Effector CD8-positive, alpha-beta T cell (primary cell): ENCODE results near the gene S100A5.

Experiments used
- DNase-seq: peaks from one replicate; lab custom pipeline; 2025; lab: John Stamatoyannopoulos, UW

S100A5 gene

DNA sequence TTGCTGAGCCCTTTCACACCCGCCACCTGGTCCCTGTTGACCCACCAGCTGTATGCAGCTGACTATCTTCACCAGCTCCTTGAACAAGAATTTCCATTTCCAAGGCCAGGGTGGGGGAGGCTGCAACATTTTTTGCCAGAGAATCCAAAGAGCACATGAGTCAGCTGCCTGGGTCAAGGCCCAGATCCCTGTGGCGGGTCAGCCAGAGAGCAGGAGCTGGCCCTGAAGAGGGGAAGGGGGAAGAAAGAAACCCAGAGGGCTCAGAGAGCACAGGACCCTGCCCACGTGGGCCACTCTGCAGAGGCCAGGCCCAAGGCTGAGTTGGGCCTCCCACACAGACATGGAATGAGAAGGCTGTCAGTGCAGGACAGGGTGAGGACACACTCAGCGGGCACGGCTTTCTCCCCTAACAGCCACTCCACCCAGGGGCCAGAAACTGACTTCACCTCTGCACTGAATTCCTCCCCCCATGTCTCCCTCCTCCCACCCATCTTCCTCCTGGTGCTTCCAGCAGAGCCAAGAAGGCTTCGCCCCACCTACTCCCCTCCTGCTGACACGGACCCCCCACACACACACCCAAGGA lies 33.8 kb downstream of the S100A5 start:
- DNase-seq = no peak

DNA sequence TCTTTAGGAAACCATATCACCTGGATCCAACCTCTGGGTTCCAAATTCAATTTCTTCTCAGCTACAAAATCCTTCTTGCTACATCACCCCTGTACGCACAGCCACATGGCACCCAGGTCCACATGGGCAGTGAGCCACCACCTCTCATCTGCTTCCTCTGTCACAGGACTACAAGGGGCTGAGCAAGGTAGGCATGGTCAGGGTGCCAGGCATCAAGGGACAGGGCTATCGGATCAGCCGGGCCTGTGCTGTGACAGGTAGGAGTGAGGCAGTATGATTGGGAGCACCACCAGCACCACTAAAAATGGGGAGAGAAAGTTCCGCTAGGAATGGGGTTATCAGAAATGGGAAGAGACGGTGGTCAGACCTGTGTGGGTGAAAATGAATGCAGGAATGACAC lies 34.3 kb downstream of the S100A5 start:
- DNase-seq = no peak

DNA sequence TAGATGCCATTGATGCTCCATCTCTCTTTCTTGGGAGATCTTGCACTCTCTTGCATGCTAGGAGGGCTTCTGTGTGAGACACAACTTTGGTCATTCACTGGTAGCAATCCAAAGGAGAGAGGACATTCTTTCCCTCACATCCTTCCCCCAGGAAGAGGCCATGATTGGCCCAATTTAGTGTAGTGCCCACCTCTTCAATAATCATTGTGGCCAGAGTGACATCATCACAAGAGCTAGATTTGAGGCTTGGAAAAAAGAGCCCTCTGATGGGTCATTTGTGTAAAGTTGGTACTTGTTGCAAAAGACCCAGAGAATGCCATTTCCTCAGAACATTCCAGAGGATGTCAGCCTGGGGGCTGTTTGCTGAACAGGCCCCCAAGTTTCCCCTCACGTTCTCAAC lies 35.2 kb downstream of the S100A5 start:
- DNase-seq = no peak

DNA sequence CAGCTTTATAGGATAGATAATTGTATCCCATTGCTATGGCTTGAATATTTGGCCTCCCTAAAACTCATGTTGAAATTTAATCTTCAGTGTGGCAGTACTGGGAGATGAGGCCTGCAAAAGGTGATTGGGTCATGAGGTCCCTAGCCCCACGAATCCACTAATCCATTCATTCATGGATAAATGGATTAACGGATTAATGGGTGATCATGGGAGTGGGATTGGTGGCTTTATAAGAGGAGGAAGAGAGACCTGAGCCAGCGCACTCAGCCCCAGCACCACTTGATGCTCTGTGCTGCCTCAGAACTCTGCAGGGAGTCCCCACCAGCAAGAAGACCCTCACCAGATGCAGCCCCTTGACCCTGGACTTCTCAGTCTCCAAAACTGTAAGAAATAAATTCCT lies 37.0 kb downstream of the S100A5 start:
- DNase-seq = no peak

DNA sequence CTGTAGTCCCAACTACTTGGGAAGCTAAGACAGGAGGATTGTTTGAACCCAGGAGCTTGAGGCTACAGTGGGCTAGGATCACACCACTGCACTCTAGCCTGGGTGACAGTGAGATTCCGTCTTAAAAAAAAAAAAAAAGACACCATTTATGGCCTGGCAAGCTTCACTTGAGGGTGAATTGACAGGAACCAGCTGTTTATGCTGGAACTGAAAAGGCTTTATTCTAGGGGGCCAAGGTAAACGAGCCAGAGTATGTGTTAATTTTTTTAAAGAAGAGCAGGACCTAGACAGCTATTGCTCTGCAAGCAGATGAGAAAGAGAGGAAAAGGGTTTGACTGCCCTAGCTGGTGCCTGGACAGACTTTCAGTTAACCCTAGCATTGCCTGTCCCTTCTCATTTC lies 42.0 kb downstream of the S100A5 start:
- DNase-seq = no peak

DNA sequence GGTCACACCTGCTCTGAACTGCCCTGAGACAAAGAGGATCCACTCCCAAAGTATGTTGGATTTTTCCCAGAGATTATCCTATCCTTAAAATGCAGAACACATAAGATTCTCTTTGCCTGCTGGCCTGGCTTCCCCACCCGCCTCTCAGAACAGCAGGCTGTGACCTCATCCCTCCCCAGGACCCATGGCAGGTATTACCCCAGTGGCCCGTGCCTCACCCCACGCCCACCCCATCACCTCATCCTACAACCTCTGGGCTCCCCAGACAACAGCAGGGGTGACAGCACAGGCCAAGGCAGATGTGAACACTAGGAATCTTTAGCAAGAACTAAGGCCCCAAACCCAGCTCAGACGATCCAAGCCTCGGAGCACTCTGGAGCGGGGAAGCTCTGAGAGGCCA lies 45.2 kb downstream of the S100A5 start:
- DNase-seq = no peak

DNA sequence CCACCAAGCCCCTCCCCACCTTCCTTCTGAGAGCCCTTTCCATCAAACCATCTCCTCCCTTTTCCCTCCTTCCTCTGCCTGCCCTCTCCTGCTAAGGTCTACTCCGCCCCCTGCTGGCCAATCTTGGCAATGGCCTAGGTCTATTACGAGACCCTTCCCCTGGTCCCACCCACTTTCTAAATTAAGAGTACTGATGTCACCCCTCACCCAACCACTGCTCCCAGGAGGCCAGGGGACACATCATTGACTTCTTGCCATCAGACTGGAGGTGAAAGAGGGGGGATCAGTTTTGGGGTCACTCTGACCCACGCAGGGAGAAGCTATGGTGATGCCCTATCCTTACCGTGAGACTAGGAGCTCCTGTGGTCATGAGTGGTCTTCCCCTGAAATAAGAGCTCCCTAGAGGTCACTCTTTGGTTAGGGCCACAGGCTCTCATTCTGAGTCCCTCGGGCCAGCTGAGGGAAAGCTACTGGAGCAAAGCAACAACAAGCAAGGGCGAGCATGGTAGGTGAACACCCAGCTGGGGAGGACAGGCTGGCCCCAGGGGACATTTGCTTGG lies 45.7 kb downstream of the S100A5 start:
- DNase-seq = peak; percentile 74

DNA sequence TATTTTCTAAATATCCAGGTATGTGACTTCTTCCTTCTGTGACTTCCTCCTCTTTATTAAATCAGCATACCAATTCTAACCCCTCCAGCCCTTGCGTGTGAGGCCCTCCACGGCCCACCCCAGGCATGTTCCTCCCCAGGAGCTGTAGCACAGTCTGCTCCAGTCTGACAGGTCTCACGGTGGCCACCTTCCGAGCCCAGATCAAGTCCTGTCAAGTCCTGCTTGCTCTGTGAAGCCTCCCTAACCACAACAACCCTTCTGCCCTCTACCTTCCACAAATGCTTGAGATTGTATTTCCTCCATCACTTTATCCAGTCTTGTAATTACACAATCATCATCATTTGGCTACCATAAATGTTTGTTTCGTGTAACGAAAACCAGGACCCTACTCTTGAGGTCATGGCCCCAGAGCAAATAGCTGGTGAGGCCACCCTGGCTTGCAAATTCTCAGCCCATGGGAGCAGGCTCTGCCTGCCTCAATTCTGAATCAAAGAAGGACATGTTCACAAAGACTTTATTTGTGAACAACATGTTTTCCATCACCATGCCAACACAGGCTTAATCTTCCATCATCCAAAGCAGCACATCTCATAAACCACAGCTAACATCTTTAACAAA lies 47.3 kb downstream of the S100A5 start:
- DNase-seq = no peak

DNA sequence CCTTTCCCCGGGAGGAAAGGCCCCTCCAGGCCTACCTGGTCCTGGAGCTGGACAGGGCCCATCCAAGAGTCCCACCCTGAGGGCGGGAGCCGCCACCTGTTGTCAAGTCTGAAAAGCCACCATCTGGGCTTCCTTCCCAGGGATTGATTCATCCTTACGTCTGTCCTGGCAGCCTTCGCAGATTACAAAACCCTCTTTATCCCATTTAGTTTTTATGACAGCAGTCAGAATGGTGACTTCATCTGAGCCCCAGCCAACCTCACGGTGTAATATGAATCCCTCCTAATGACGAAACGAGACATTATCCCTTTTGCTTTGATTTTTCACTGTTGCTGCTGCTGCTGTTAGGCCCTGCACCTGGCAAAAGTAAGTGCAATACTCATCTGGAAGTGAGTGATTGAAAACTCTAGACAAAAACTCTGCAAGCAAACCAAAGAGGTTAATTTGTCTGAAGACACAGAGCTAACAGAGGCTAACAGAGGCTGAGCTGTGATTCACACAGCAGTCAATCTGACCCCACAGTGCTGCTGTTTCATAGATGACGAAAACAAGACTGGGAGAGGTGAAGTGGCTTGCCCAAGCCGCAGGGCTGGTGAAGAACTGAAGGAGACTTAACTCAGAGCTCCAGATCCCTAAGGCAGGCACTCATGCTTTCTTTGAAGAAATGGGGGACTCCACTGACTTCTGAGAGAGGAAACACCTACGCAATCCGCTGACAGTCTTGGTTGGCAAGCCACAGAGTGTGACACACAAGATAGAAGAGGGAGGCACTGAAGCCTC lies 50.3 kb downstream of the S100A5 start:
- DNase-seq = no peak

DNA sequence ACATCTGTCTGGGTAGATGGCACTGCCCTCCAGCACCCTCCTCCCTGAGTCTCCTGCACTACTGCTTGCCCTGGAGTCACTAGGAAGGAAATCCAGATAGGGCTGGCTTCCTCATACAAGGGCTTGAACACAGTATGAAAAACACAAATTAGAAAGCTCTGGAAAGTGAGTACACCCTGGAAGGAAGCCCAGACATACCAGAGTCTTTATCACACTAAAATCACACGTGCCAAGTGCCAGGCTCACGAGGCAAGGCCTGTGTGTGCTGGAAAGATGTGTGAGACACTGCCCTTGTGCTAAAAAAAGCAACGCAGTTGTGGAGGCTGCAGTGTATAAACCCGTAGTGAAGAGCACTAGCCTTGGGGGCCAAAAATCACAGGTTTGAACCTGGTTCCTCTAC lies 52.0 kb downstream of the S100A5 start:
- no peak for DNase-seq

DNA sequence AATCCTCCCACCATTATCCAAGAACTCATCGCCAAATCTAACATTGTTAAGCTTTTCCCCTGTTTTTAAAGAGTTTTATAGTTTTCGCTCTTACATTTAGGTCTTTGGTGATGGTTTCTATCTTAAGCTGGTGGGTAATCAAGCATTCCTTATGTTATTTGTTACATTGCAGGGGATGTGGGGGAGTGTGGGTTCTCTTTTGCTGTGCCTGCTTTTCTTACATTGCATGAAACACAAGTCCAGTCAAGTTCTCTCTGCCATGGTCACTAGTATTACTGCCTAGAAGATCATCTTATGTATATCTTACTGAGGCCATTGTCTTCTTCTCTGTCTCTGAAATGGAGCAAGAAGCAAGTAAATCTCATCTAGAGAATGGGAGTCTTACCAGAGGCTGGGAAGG lies 53.0 kb downstream of the S100A5 start:
- DNase-seq = no peak
